ENCODE measurements around the gene SCP2D1.

Gene SCP2D1

DNA sequence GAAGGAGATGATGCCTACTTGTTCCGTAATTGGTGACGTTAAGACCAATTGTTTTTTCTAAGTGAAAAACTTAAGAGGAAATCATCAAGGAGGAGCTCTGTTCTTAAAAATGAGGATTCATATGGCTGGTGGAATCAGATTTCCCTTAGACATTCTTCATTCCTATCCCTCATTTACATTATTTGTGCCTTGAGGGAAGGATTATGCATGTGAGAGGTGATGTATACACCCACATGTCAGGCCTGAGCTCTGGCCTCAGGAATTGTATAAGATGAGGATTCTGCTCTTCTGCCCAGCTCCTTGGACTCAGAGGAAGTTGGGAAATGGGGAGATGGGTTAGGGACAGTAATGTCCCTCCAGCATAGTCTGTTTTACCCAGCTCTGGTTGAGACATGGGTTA is 42.3 kb downstream of the SCP2D1 start:
- H3K4me3 ChIP-seq (IDR thresholded peaks at IDR 0.05; ENCODE audit: insufficient read depth, low read depth, low read length) = no peak overlapping the region
- no peaks in the 10 kb centered on the region for H3K27me3 ChIP-seq (ENCODE audit: insufficient read depth, low read depth)
- no peaks in the 10 kb centered on the region for H3K36me3 ChIP-seq (ENCODE audit: insufficient read depth)
- no peak overlapping the region for H2AFZ ChIP-seq (ENCODE audit: low read depth)
- TF ChIP-seq, protein P1, sequence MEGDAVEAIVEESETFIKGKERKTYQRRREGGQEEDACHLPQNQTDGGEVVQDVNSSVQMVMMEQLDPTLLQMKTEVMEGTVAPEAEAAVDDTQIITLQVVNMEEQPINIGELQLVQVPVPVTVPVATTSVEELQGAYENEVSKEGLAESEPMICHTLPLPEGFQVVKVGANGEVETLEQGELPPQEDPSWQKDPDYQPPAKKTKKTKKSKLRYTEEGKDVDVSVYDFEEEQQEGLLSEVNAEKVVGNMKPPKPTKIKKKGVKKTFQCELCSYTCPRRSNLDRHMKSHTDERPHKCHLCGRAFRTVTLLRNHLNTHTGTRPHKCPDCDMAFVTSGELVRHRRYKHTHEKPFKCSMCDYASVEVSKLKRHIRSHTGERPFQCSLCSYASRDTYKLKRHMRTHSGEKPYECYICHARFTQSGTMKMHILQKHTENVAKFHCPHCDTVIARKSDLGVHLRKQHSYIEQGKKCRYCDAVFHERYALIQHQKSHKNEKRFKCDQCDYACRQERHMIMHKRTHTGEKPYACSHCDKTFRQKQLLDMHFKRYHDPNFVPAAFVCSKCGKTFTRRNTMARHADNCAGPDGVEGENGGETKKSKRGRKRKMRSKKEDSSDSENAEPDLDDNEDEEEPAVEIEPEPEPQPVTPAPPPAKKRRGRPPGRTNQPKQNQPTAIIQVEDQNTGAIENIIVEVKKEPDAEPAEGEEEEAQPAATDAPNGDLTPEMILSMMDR (conservative IDR thresholded peaks at IDR 0.05; ENCODE audit: low read depth, low read length) = no peak
- no peaks in the 10 kb centered on the region for H3K4me1 ChIP-seq (ENCODE audit: low read depth, poor library complexity, severe bottlenecking)
- H4K20me1 ChIP-seq (ENCODE audit: insufficient read depth) = no peaks in the 10 kb centered on the region
- no peak overlapping the region for H3K9ac ChIP-seq
- no peaks in the 10 kb centered on the region for H3K79me2 ChIP-seq (ENCODE audit: insufficient read depth, low read depth)
- no peak overlapping the region for H3K27ac ChIP-seq
- H3K4me2 ChIP-seq = no peak overlapping the region

DNA sequence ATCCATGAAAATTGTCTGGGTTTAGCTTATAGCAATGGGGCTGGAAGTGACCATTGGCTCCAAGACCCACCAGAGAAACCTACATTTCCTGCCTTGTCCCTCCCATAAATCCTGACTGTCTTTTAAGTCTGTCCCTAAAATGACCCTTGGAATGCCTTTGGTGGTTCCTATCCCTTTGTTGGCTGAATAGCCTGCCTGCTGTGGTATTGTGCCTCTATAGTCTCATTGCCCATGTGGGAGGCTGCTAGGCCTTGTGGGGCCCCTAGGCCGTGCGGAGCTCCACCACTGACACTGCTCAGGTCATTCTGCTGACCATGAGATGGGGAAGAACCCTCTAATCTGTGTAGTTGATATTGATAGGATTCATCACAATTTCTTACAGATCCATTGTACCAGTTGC is 43.3 kb downstream of the SCP2D1 start:
- H3K79me2 ChIP-seq (ENCODE audit: insufficient read depth, low read depth) = no peaks in the 10 kb centered on the region
- H2AFZ ChIP-seq (ENCODE audit: low read depth) = no peak overlapping the region
- no peaks in the 10 kb centered on the region for H3K27me3 ChIP-seq (ENCODE audit: insufficient read depth, low read depth)
- no peak overlapping the region for H3K4me3 ChIP-seq (IDR thresholded peaks at IDR 0.05; ENCODE audit: insufficient read depth, low read depth, low read length)
- TF ChIP-seq, protein P1 (conservative IDR thresholded peaks at IDR 0.05; ENCODE audit: low read depth, low read length) = no peak
- H3K36me3 ChIP-seq (ENCODE audit: insufficient read depth) = no peaks in the 10 kb centered on the region
- H3K27ac ChIP-seq = no peak overlapping the region
- no peak overlapping the region for H3K4me2 ChIP-seq
- H4K20me1 ChIP-seq (ENCODE audit: insufficient read depth) = no peaks in the 10 kb centered on the region
- no peaks in the 10 kb centered on the region for H3K4me1 ChIP-seq (ENCODE audit: low read depth, poor library complexity, severe bottlenecking)
- no peak overlapping the region for H3K9ac ChIP-seq

DNA sequence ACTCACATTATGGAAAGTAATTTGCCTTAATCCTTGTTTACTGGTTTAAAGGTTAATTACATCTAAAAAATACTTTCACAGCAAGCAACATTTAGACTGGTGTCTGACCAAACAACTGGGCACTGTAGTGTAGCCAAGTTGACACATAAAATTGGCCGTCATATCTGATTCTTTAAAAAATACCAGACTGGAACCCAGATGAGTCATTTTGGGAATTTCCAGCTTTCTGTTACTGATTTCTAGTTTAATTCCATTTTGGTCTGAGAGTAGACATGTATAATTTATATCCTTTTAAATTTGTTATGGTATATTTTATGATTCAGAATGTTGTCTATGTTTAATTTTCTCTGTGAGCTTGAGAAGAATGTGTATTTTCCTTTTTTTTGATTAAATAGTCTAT is 44.1 kb downstream of the SCP2D1 start:
- Histone ChIP-seq H3K4me2 (no peak overlapping the region), H3K27me3 (ENCODE audit: insufficient read depth, low read depth) (no peaks in the 10 kb centered on the region), H2AFZ (ENCODE audit: low read depth) (no peak overlapping the region), H4K20me1 (ENCODE audit: insufficient read depth) (no peaks in the 10 kb centered on the region), H3K27ac (no peak overlapping the region), H3K36me3 (ENCODE audit: insufficient read depth) (no peaks in the 10 kb centered on the region), H3K4me3 (IDR thresholded peaks at IDR 0.05; ENCODE audit: insufficient read depth, low read depth, low read length) (no peak overlapping the region), H3K4me1 (ENCODE audit: low read depth, poor library complexity, severe bottlenecking) (no peaks in the 10 kb centered on the region), H3K79me2 (ENCODE audit: insufficient read depth, low read depth) (no peaks in the 10 kb centered on the region), H3K9ac (no peak overlapping the region)
- TF ChIP-seq, protein P1 (conservative IDR thresholded peaks at IDR 0.05; ENCODE audit: low read depth, low read length) = no peak

GRCh38 chr20:18858816-18859215 is 45.2 kb downstream of the SCP2D1 start:
- H3K27me3 ChIP-seq (ENCODE audit: insufficient read depth, low read depth) = no peaks in the 10 kb centered on the region
- no peak overlapping the region for H3K27ac ChIP-seq
- no peak overlapping the region for H2AFZ ChIP-seq (ENCODE audit: low read depth)
- no peak overlapping the region for H3K4me3 ChIP-seq (IDR thresholded peaks at IDR 0.05; ENCODE audit: insufficient read depth, low read depth, low read length)
- no peak overlapping the region for H3K9ac ChIP-seq
- no peak overlapping the region for H3K4me2 ChIP-seq
- H3K36me3 ChIP-seq (ENCODE audit: insufficient read depth) = no peaks in the 10 kb centered on the region
- H4K20me1 ChIP-seq (ENCODE audit: insufficient read depth) = no peaks in the 10 kb centered on the region
- TF ChIP-seq, protein P1 (conservative IDR thresholded peaks at IDR 0.05; ENCODE audit: low read depth, low read length) = no peak
- no peaks in the 10 kb centered on the region for H3K4me1 ChIP-seq (ENCODE audit: low read depth, poor library complexity, severe bottlenecking)
- H3K79me2 ChIP-seq (ENCODE audit: insufficient read depth, low read depth) = no peaks in the 10 kb centered on the region
